Measurements from ENCODE around the gene COX7B2.

Gene COX7B2

GRCh38 chr4:46937493-46937892, 28.4 kb upstream of the COX7B2 start:
- Histone ChIP-seq H3K9me3 (ENCODE audit: insufficient read depth, low read length) (no peaks in the 10 kb centered on the region), H3K9ac (ENCODE audit: low read length) (no peak overlapping the region), H4K20me1 (ENCODE audit: insufficient read depth, low read length) (no peaks in the 10 kb centered on the region), H3K36me3 (replicated peaks; ENCODE audit: low read depth, low read length) (no peaks in the 10 kb centered on the region), H2AFZ (ENCODE audit: low read depth, low read length) (no peak overlapping the region), H3K4me3 (ENCODE audit: low read length) (no peak overlapping the region), H3K79me2 (ENCODE audit: low read length) (no peaks in the 10 kb centered on the region), H3K4me2 (ENCODE audit: low read length) (no peak overlapping the region), H3K27ac (ENCODE audit: low read length) (no peak overlapping the region), H3K27me3 (ENCODE audit: low read depth, low read length) (no peaks in the 10 kb centered on the region), H3K4me1 (ENCODE audit: low read length) (no peaks in the 10 kb centered on the region)
- TF ChIP-seq CTCF (IDR thresholded peaks at IDR 0.05; ENCODE audit: low read depth, low read length) (peak; percentile 72), EZH2phosphoT487 (IDR thresholded peaks at IDR 0.05; ENCODE audit: low read depth) (no peak)

DNA sequence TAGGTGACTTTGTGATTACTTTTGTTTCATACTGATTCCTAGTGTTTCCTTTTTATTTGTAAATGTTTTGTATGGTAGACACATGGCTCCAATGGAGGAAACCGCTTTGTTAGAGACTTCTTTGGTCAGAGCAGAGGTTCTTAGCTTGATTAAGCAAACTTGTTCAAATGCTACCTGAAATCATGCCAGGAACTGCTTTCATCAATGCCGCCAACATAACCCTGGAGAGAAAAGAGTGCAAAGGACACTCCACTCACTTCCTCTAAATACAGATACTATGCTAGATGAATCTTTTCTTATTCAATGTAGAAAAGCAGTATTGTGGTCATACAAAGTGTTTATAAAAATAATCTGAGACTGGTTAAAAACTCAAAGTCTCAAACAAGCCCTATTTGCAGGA, 25.7 kb upstream of the COX7B2 start:
- peaks cover 3% of the 10 kb centered on the region; the same call in 1 of the 2 replicates for H3K27me3 ChIP-seq (ENCODE audit: low read depth, low read length)
- no peaks in the 10 kb centered on the region for H3K9me3 ChIP-seq (ENCODE audit: insufficient read depth, low read length)
- no peaks in the 10 kb centered on the region for H3K36me3 ChIP-seq (replicated peaks; ENCODE audit: low read depth, low read length)
- no peak overlapping the region for H2AFZ ChIP-seq (ENCODE audit: low read depth, low read length)
- no peak overlapping the region for H3K4me2 ChIP-seq (ENCODE audit: low read length)
- H3K9ac ChIP-seq (ENCODE audit: low read length) = no peak overlapping the region
- no peak overlapping the region for H3K27ac ChIP-seq (ENCODE audit: low read length)
- H3K4me1 ChIP-seq (ENCODE audit: low read length) = no peaks in the 10 kb centered on the region
- H4K20me1 ChIP-seq (ENCODE audit: insufficient read depth, low read length) = no peaks in the 10 kb centered on the region
- H3K4me3 ChIP-seq (ENCODE audit: low read length) = no peak overlapping the region
- TF ChIP-seq CTCF (IDR thresholded peaks at IDR 0.05; ENCODE audit: low read depth, low read length) (no peak), EZH2phosphoT487 (IDR thresholded peaks at IDR 0.05; ENCODE audit: low read depth) (no peak)
- H3K79me2 ChIP-seq (ENCODE audit: low read length) = no peaks in the 10 kb centered on the region

DNA sequence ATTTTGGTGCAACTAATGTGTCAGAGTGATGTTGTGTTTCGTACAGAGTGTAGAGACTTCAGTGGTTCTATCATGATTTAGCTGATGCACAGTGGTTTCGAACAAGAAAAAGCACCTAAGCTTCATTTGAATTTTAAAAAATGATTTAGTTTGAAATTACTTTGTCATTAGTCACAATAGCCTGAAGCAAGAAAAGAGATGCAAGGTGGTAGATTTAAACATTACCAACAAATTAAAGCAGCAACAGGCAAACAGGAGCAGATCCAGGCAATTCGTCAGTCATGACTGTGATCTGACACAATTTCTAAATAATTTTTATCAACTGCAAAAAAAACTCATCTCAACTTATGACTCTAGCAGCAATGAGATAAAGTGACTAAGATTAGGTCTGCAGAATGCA, 24.6 kb upstream of the COX7B2 start:
- no peaks in the 10 kb centered on the region for H4K20me1 ChIP-seq (ENCODE audit: insufficient read depth, low read length)
- H2AFZ ChIP-seq (ENCODE audit: low read depth, low read length) = no peak overlapping the region
- no peak overlapping the region for H3K27ac ChIP-seq (ENCODE audit: low read length)
- peaks cover 3% of the 10 kb centered on the region; the same call in 1 of the 2 replicates for H3K27me3 ChIP-seq (ENCODE audit: low read depth, low read length)
- TF ChIP-seq EZH2phosphoT487 (IDR thresholded peaks at IDR 0.05; ENCODE audit: low read depth) (no peak), CTCF (IDR thresholded peaks at IDR 0.05; ENCODE audit: low read depth, low read length) (no peak)
- no peaks in the 10 kb centered on the region for H3K36me3 ChIP-seq (replicated peaks; ENCODE audit: low read depth, low read length)
- no peak overlapping the region for H3K4me3 ChIP-seq (ENCODE audit: low read length)
- H3K9me3 ChIP-seq (ENCODE audit: insufficient read depth, low read length) = no peaks in the 10 kb centered on the region
- no peak overlapping the region for H3K4me2 ChIP-seq (ENCODE audit: low read length)
- H3K4me1 ChIP-seq (ENCODE audit: low read length) = no peaks in the 10 kb centered on the region
- no peak overlapping the region for H3K9ac ChIP-seq (ENCODE audit: low read length)
- H3K79me2 ChIP-seq (ENCODE audit: low read length) = no peaks in the 10 kb centered on the region

DNA sequence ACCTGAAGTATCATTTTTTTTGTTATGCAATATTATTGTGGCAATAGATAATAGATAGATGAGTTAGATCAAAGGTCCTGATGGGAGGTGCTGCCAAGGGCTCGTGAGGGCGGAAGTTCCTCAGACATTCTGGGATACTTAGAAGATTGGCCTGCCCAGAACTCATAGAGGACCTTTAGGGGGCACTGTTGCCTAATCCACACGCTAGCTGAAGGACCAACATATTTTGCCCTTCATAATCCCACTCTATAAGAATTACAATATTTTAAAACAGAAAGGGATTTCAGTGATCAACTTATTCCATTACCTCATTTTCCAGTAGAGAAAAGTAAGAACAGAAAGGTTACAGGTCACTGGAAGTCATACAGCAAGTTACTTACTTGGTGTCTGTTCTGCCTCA, 22.9 kb upstream of the COX7B2 start:
- H3K4me3 ChIP-seq (ENCODE audit: low read length) = no peak overlapping the region
- no peaks in the 10 kb centered on the region for H3K36me3 ChIP-seq (replicated peaks; ENCODE audit: low read depth, low read length)
- H3K9me3 ChIP-seq (ENCODE audit: insufficient read depth, low read length) = no peaks in the 10 kb centered on the region
- no peak overlapping the region for H3K9ac ChIP-seq (ENCODE audit: low read length)
- 0 out of 2 replicates have a peak overlapping the region, but pooled peaks have one; percentile 23 for H2AFZ ChIP-seq (ENCODE audit: low read depth, low read length)
- no peaks in the 10 kb centered on the region for H4K20me1 ChIP-seq (ENCODE audit: insufficient read depth, low read length)
- no peak for TF ChIP-seq EZH2phosphoT487 (IDR thresholded peaks at IDR 0.05; ENCODE audit: low read depth)
- peak; percentile 86 for TF ChIP-seq CTCF (IDR thresholded peaks at IDR 0.05; ENCODE audit: low read depth, low read length)
- H3K4me1 ChIP-seq (ENCODE audit: low read length) = no peaks in the 10 kb centered on the region
- no peaks in the 10 kb centered on the region for H3K79me2 ChIP-seq (ENCODE audit: low read length)
- H3K27ac ChIP-seq (ENCODE audit: low read length) = no peak overlapping the region
- peaks cover 12% of the 10 kb centered on the region for H3K27me3 ChIP-seq (ENCODE audit: low read depth, low read length)
- peak overlapping the region; percentile 31 for H3K4me2 ChIP-seq (ENCODE audit: low read length)

Measured in OCI-LY3 (cell line).